HG03060 (cell line): Measurements from ENCODE around the gene JADE2.
A peak's percentile ranks its signal among the peaks of the same experiment; 100 is the strongest.

ENCODE experiments used
- ATAC-seq: cut with Tn5 transposase; IDR thresholded peaks from one replicate; pipeline ENCODE4 v1.9.1; 2021; ENCODE audit warnings: low read depth, moderate number of reproducible peaks; ENCODE audit not compliant: unreplicated experiment

Gene JADE2

DNA sequence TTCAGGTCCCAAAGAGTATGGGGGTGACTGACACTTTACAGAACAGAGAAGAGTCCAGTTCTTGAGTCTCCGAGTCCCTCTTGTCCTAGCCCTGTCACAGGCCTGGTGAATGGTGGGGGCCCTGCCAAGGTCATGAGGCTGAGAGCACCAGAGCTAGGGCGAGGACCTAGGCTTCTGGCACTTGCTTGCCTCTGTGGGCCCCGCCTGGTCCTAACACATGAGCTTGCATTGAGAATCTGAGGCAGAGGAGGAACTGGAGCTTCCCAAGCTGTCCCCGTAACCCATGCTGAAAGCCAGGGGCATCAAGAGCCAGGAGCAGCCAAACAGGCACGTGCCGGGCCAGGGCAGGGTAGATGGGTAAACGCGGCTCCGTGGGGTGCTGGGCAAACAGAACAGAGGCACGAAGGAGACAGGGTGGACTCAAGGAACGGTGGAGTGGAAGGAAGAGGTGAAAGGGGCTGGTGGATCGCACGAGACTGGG lies 41.3 kb downstream of the JADE2 start:
- ATAC-seq = no peak

- no peak for ATAC-seq
Observed at GRCh38 chr5:134567641-134568336, 42.3 kb downstream of the JADE2 start.

DNA sequence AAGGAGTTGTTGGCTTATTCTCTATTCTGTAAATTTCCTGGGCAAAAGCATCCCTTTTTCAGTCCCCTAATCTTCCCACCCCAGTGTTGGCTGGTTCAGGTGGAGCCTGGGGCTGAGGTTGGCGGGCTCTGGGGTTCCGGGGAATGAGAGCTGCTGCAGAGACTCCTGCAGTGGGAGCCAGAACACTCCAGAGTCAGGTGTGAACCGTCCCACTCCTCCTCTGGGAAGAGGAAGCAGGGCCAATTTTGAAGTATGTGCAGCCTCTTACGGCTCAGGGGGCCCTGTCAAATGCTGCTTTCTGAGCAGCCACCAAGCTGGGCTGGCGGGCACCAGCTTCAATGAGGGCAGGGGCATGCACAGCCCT lies 42.8 kb downstream of the JADE2 start:
- no peak for ATAC-seq

DNA sequence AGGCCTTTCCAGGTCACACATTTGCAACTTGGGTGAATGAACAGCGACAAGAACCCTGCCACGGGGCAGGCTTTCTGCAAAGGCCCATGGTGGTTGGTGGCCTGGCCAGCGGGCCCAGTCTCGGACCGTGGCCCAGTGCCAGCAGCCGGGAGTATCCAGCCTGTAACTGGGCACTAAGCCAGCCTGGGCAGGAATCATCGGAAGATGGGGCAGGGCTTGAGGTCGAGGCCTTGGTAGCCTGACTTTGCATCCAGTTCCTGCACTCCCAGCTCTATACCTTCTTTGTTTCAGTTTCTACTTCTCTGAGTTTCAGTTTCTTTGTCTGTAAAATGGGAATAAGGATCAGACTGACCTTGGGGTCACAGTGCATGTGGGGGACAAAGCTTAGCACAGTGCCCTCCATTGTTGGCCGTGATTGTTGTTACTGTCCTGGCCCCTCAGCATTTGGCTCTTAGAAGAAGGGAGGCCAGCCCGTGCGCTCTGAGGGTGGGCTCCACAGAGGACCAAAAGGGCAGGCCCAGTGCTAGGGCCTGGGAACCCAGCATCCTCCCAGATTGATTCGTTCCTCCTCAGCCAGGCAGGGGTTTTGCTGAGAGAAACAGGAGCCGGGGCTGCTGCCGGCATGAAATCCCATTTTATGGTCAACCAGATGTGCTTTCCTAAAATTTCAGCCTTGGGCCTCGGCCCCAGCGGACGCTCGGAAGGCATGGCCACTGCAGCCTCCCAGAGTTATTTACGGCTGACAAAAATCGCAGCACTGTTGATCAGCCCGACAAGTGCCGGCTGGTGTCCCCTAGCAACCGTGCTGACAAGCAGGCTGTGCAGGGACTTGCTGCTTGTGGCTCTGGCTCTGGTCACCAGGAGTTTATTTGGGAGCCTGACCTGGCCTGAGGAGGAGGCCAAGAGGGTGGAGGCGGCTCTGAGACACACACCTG lies 43.6 kb downstream of the JADE2 start:
- ATAC-seq = no peak

GRCh38 chr5:134569758-134570364 lies 44.4 kb downstream of the JADE2 start:
- no peak for ATAC-seq

DNA sequence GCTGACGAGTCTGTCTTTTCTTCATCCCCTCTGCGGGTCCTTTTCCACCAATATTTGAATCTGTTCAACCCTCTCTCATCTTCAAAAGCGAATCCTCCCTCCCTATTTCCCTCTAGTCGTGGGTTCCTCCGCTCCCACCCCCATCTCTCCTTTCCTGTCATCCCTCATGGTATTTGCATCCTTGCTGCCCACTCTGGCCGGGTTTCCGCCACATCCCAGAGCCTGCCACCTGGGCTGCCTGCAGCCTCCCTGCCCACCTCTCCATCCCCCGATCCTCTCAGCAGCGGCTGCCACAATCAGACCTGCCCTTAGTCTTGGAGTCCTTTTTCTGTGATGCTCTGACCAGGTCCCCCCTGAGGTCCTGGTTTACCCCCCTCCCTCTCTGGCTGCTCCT lies 44.9 kb downstream of the JADE2 start:
- ATAC-seq = no peak

DNA sequence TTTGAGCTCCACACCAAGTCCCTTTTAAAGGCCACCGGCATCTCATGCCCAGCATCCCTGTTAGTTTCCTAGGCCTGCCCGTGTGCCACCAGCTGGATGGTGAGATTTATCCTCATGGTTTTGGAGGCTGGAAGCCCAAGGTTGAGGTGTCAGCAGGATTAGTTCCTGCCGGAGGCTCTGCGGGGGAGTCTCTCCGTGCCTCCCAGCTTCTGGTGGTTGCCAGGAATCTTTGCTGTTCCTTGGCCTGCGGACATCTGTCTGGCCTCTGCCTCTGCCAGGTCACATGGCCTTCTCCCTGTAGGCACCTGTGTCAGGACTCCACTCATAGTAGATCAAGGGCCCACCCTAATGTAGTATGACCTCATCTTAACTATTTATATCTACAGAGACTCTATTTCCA lies 45.4 kb downstream of the JADE2 start:
- no peak for ATAC-seq

DNA sequence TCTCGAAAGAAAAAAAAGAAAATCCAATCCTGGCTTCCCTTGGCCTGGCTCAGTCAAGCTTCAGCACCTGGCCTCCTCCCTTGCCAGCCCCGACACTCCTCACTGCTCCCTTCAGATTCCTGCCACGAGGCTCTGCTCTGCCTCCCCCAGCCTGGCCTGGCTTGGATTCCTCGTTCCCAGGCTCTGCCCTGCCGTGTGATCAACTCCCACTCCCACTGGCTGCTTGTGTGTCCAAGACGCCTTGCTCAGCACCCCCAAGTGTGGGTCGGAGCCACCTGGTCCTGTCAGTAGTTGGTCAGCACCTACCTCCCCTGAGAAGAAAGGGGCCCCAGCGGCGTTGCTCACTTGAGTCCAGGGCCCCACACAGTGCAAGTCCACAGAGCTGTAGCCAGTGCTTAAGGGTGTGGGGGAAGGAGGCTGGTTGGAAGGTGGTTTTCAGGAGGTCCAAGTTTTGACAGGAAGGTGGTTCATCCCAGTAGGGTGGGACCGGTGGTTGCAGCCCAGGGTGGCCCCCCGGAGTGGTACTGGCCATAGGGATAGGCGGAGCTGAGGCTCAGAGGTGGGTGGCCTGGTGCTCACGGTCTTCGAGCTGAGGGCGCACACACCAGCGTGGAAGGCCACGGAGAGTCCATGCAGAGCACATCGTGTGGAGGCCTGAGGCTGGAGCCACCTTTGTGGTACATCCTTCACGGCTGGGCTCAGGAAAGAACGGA lies 46.4 kb downstream of the JADE2 start:
- ATAC-seq = no peak

- ATAC-seq = no peak
Observed at GRCh38 chr5:134572811-134573210, 47.3 kb downstream of the JADE2 start.

DNA sequence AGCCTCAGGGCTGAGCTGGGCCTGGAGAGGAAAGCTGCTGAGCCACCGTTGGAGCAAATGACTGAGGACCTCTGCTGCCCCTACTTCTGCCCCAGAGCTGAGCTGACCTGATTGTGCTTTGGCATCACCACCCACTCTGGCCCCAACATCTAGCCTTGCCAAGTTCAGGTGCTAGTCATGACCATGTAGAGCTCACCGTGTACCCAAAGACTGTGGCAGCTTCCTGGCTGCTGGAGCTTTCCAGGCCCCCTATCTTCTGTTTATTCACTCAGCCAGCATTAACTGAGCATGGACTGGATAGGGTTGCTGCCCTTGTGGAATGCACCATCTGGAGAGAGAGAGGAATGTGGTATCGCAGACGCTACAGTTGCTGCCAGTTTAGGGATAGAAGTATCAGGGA lies 49.1 kb downstream of the JADE2 start:
- no peak for ATAC-seq

- ATAC-seq = no peak
Observed at GRCh38 chr5:134575316-134575715, 49.8 kb downstream of the JADE2 start.

GRCh38 chr5:134576386-134577021 lies 51.0 kb downstream of the JADE2 start:
- ATAC-seq = no peak

DNA sequence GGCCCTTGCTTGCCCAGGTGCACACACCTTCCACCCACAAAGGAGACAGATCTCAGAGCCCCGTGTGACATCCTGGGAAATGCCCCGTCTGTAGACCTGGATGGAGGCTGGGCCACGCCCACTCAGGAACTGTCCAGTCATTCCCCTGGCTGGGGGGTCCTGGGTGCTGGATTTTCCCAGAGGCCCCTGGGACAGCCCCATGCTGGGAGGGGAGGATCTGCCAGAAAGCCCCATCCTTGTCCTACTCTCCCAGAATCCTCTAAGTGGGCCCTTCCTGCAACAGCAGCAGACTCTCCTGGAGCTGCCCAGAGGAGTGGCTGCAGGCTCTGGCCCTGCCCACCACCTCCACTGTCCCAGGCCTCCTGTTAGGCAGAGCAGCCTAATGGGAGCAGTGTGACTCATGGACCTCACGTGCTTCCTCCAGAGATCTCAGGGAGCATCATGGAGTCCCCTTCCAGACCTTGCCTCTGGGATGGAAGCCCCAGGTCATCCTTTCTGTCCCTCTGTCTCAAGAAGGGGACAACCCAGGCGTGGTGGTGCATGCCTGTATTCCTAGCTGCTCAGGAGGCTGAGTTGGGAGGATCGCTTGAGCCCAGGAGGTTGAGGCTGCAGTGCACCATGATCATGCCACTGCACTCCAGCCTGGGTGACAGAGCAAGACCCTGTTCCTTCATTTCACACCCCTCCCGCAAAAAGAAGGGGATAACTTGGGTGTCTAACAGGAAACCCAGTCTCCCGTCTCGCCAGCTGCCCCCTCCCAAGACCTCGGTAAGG lies 51.7 kb downstream of the JADE2 start:
- ATAC-seq = no peak

GRCh38 chr5:134577796-134578577 lies 52.5 kb downstream of the JADE2 start:
- ATAC-seq = peak; percentile 54

GRCh38 chr5:134578578-134579283 lies 53.3 kb downstream of the JADE2 start:
- ATAC-seq = no peak

GRCh38 chr5:134579284-134579771 lies 53.9 kb downstream of the JADE2 start:
- ATAC-seq = no peak

- ATAC-seq = no peak
Observed at GRCh38 chr5:134580001-134580460, 54.6 kb downstream of the JADE2 start.
